Activated T-helper 2 cell treated with anti-CD3 and anti-CD28 coated beads, Interferon-gamma antibody, Interleukin-2, Interleukin-4, amounts not matched to agents 10 μg/mL and 5 μg/mL and 100 μg/mL, durations not matched to agents 14 hours and 24 hours and 36 hours (primary cell): ENCODE measurements around the gene ENOX1. TPM values are rescaled to one million over a fixed set of nuclear protein-coding genes. Genes with fewer than 3 reads are reported as not detected.

Experiments used
- DNase-seq: peaks from one replicate; pipeline ENCODE4 v3.0.0; 2021; ENCODE audit warnings: low spot score
- H3K27ac Mint-ChIP-seq: one replicate; pipeline ENCODE4 v1.8.0; 2021; ENCODE audit warnings: mixed read lengths
- H3K27me3 Mint-ChIP-seq: one replicate; pipeline ENCODE4 v1.8.0; 2021; ENCODE audit warnings: low read depth, mixed read lengths
- H3K36me3 Mint-ChIP-seq: one replicate; pipeline ENCODE4 v1.8.0; 2021; ENCODE audit warnings: low read depth, mixed read lengths
- H3K4me1 Mint-ChIP-seq: one replicate; pipeline ENCODE4 v1.8.0; 2021; ENCODE audit warnings: low read depth, mixed read lengths
- H3K4me3 Mint-ChIP-seq: one replicate; pipeline ENCODE4 v1.8.0; 2021; ENCODE audit warnings: low read depth, mild to moderate bottlenecking, moderate library complexity, mixed read lengths
- H3K9me3 Mint-ChIP-seq: one replicate; pipeline ENCODE4 v1.8.0; 2021; ENCODE audit warnings: mixed read lengths
- intact Hi-C: fragments of 100-400 bp; cut with micrococcal nuclease; formaldehyde crosslinking; loops from one replicate; pipeline ENCODE4 v1.15.1; 2023
- total RNA-seq: library from RNA; stranded (reverse); gene quantifications from 2 replicates; pipeline ENCODE4 v1.2.3, GENCODE V29; 2022

Gene ENOX1
- total RNA-seq, 1 donor from 2014 or later, result 0.18 TPM

GRCh38 chr13:43489233-43489632, 297.5 kb downstream of the ENOX1 start:
- H3K4me1 Mint-ChIP-seq, result no peaks in the 10 kb centered on the region
- intact Hi-C loops, result no loop called here

GRCh38 chr13:43487885-43488284, 298.9 kb downstream of the ENOX1 start:
- Mint-ChIP-seq H3K27ac (no peak overlapping the region), H3K36me3 (no peaks in the 10 kb centered on the region), H3K27me3 (no peaks in the 10 kb centered on the region), H3K4me3 (no peak overlapping the region), H3K9me3 (no peaks in the 10 kb centered on the region), H3K4me1 (no peaks in the 10 kb centered on the region)
- no peak for DNase-seq
- intact Hi-C loops, result no loop called here

More at GRCh38 chr13:43489233-43489632, 297.5 kb downstream of the ENOX1 start:
- Mint-ChIP-seq H3K27ac (no peak overlapping the region), H3K36me3 (no peaks in the 10 kb centered on the region), H3K9me3 (no peaks in the 10 kb centered on the region), H3K27me3 (no peaks in the 10 kb centered on the region), H3K4me3 (no peak overlapping the region)
- DNase-seq, result no peak

- Mint-ChIP-seq H3K27ac (no peak overlapping the region), H3K4me1 (no peaks in the 10 kb centered on the region), H3K4me3 (no peak overlapping the region), H3K36me3 (no peaks in the 10 kb centered on the region), H3K9me3 (no peaks in the 10 kb centered on the region), H3K27me3 (no peaks in the 10 kb centered on the region)
- intact Hi-C loops, result no loop called here
- DNase-seq, result no peak
Observed at GRCh38 chr13:43487461-43487860, 299.3 kb downstream of the ENOX1 start.

GRCh38 chr13:43484432-43485225, 302.1 kb downstream of the ENOX1 start:
- H3K27ac Mint-ChIP-seq, result no peak overlapping the region
- intact Hi-C loops, result no loop called here
- H3K27me3 Mint-ChIP-seq, result peaks cover 2% of the 10 kb centered on the region
- no peak for DNase-seq
- no peak overlapping the region for H3K4me3 Mint-ChIP-seq
- H3K4me1 Mint-ChIP-seq, result no peaks in the 10 kb centered on the region
- no peaks in the 10 kb centered on the region for H3K36me3 Mint-ChIP-seq
- H3K9me3 Mint-ChIP-seq, result no peaks in the 10 kb centered on the region

GRCh38 chr13:43483930-43484329, 302.8 kb downstream of the ENOX1 start:
- H3K4me1 Mint-ChIP-seq, result no peaks in the 10 kb centered on the region
- peaks cover 2% of the 10 kb centered on the region for H3K27me3 Mint-ChIP-seq
- H3K4me3 Mint-ChIP-seq, result no peak overlapping the region
- no peaks in the 10 kb centered on the region for H3K36me3 Mint-ChIP-seq
- intact Hi-C loops, result no loop called here
- H3K27ac Mint-ChIP-seq, result no peak overlapping the region
- no peaks in the 10 kb centered on the region for H3K9me3 Mint-ChIP-seq
- no peak for DNase-seq

GRCh38 chr13:43482641-43483040, 304.1 kb downstream of the ENOX1 start:
- Mint-ChIP-seq H3K27ac (no peak overlapping the region), H3K4me1 (no peaks in the 10 kb centered on the region), H3K36me3 (no peaks in the 10 kb centered on the region), H3K27me3 (peaks cover 2% of the 10 kb centered on the region), H3K9me3 (no peaks in the 10 kb centered on the region), H3K4me3 (no peak overlapping the region)
- intact Hi-C loops, result no loop called here
- DNase-seq, result no peak

GRCh38 chr13:43482026-43482425, 304.7 kb downstream of the ENOX1 start:
- H3K9me3 Mint-ChIP-seq, result no peaks in the 10 kb centered on the region
- DNase-seq, result no peak
- no peaks in the 10 kb centered on the region for H3K36me3 Mint-ChIP-seq
- peaks cover 2% of the 10 kb centered on the region for H3K27me3 Mint-ChIP-seq
- H3K4me1 Mint-ChIP-seq, result no peaks in the 10 kb centered on the region
- intact Hi-C loops, result no loop called here
- no peak overlapping the region for H3K27ac Mint-ChIP-seq
- H3K4me3 Mint-ChIP-seq, result no peak overlapping the region

GRCh38 chr13:43478902-43479301, 307.9 kb downstream of the ENOX1 start:
- intact Hi-C loops, result no loop called here
- no peak overlapping the region for H3K27ac Mint-ChIP-seq
- H3K27me3 Mint-ChIP-seq, result peaks cover 8% of the 10 kb centered on the region
- no peak overlapping the region for H3K4me3 Mint-ChIP-seq
- H3K9me3 Mint-ChIP-seq, result no peaks in the 10 kb centered on the region
- H3K36me3 Mint-ChIP-seq, result no peaks in the 10 kb centered on the region
- no peak for DNase-seq
- no peaks in the 10 kb centered on the region for H3K4me1 Mint-ChIP-seq

- H3K4me1 Mint-ChIP-seq, result no peaks in the 10 kb centered on the region
- DNase-seq, result no peak
- no peaks in the 10 kb centered on the region for H3K9me3 Mint-ChIP-seq
- intact Hi-C loops, result no loop called here
- H3K4me3 Mint-ChIP-seq, result no peak overlapping the region
- peaks cover 13% of the 10 kb centered on the region for H3K27me3 Mint-ChIP-seq
- no peaks in the 10 kb centered on the region for H3K36me3 Mint-ChIP-seq
- H3K27ac Mint-ChIP-seq, result no peak overlapping the region
Observed at GRCh38 chr13:43478211-43478610, 308.6 kb downstream of the ENOX1 start.

- DNase-seq, result no peak
- Mint-ChIP-seq H3K4me1 (no peaks in the 10 kb centered on the region), H3K9me3 (no peaks in the 10 kb centered on the region), H3K27me3 (peaks cover 17% of the 10 kb centered on the region), H3K4me3 (no peak overlapping the region), H3K27ac (no peak overlapping the region), H3K36me3 (no peaks in the 10 kb centered on the region)
- intact Hi-C loops, result no loop called here
Observed at GRCh38 chr13:43475140-43475539, 311.6 kb downstream of the ENOX1 start.

GRCh38 chr13:43473437-43473836, 313.3 kb downstream of the ENOX1 start:
- no peak overlapping the region for H3K27ac Mint-ChIP-seq
- H3K4me1 Mint-ChIP-seq, result no peaks in the 10 kb centered on the region
- H3K27me3 Mint-ChIP-seq, result peaks cover 17% of the 10 kb centered on the region
- intact Hi-C loops, result no loop called here
- H3K4me3 Mint-ChIP-seq, result no peak overlapping the region
- H3K9me3 Mint-ChIP-seq, result no peaks in the 10 kb centered on the region
- no peak for DNase-seq
- H3K36me3 Mint-ChIP-seq, result no peaks in the 10 kb centered on the region

- Mint-ChIP-seq H3K27ac (no peak overlapping the region), H3K27me3 (peaks cover 17% of the 10 kb centered on the region), H3K4me1 (no peaks in the 10 kb centered on the region), H3K9me3 (no peaks in the 10 kb centered on the region), H3K4me3 (no peak overlapping the region), H3K36me3 (no peaks in the 10 kb centered on the region)
- intact Hi-C loops, result no loop called here
- DNase-seq, result no peak
Observed at GRCh38 chr13:43472980-43473379, 313.8 kb downstream of the ENOX1 start.

- no peak for DNase-seq
- Mint-ChIP-seq H3K27ac (no peak overlapping the region), H3K4me1 (no peaks in the 10 kb centered on the region), H3K9me3 (no peaks in the 10 kb centered on the region), H3K36me3 (no peaks in the 10 kb centered on the region), H3K27me3 (peaks cover 17% of the 10 kb centered on the region), H3K4me3 (no peak overlapping the region)
- intact Hi-C loops, result no loop called here
Observed at GRCh38 chr13:43472339-43472738, 314.4 kb downstream of the ENOX1 start.
